Stimulated activated CD8-positive, alpha-beta memory T cell treated with anti-CD3 and anti-CD28 coated beads, Interleukin-7, amount 100 ng/mL, for 48 hours (primary cell): ENCODE measurements around the gene TFF1.
"Not testable (repeated sequence)": the region's sequence is repeated elsewhere in the genome, so short reads cannot be mapped to it uniquely, and the experiment has no call there.

Experiments used
- DNase-seq, 2 donors: peaks; one replicate each; pipeline ENCODE4 v3.0.0-alpha.2; 2020; ENCODE audit warnings: low read depth in 1 of 2; ENCODE audit errors: extremely low read depth in 1 of 2

TFF1 gene

GRCh38 chr21:42366292-42367010 lies at the start of gene TFF1:
Gene TFF1 (minus strand): TSS chr21:42366535. CDS start chr21:42366495, 40 bp downstream.
- no peak for DNase-seq

- peak; percentile 84 to 99 for DNase-seq
Measured at GRCh38 chr21:42414928-42415769, 48.8 kb upstream of the TFF1 start.

GRCh38 chr21:42414553-42414927 lies 48.2 kb upstream of the TFF1 start:
- DNase-seq: no peak

- DNase-seq: no peak
Measured at GRCh38 chr21:42414066-42414465, 47.7 kb upstream of the TFF1 start.

- DNase-seq: peak in 1 of 2 donors; percentile 57
Measured at GRCh38 chr21:42413500-42413899, 47.2 kb upstream of the TFF1 start.

- DNase-seq: no peak
Measured at GRCh38 chr21:42413093-42413492, 46.8 kb upstream of the TFF1 start.

- no peak for DNase-seq
Measured at GRCh38 chr21:42412636-42412933, 46.2 kb upstream of the TFF1 start.

GRCh38 chr21:42411891-42412635 lies 45.7 kb upstream of the TFF1 start:
- DNase-seq: no peak

- peak in 1 of 2 donors; percentile 41 for DNase-seq
Measured at GRCh38 chr21:42411197-42411869, 45.0 kb upstream of the TFF1 start.

- DNase-seq: no peak
Measured at GRCh38 chr21:42409366-42409765, 43.0 kb upstream of the TFF1 start.

GRCh38 chr21:42408718-42409117 lies 42.4 kb upstream of the TFF1 start:
- not testable (repeated sequence) for DNase-seq

GRCh38 chr21:42407476-42407875 lies 41.1 kb upstream of the TFF1 start:
- no peak for DNase-seq

GRCh38 chr21:42406866-42407265 lies 40.5 kb upstream of the TFF1 start:
- DNase-seq: no peak

- DNase-seq: peak in 1 of 2 donors; percentile 57
Measured at GRCh38 chr21:42406201-42406621, 39.9 kb upstream of the TFF1 start.

- no peak for DNase-seq
Measured at GRCh38 chr21:42405064-42406013, 39.0 kb upstream of the TFF1 start.

GRCh38 chr21:42404539-42404938 lies 38.2 kb upstream of the TFF1 start:
- peak in 1 of 2 donors; percentile 35 for DNase-seq

GRCh38 chr21:42403611-42404231 lies 37.4 kb upstream of the TFF1 start, which contains the start of gene UBASH3A:
Gene UBASH3A (plus strand): TSS chr21:42403902. CDS start chr21:42403946, 44 bp downstream.
- no peak for DNase-seq

- DNase-seq: no peak
Measured at GRCh38 chr21:42401820-42402251, 35.5 kb upstream of the TFF1 start.

GRCh38 chr21:42401154-42401553 lies 34.8 kb upstream of the TFF1 start:
- DNase-seq: no peak
